Fibroblast of peridontal ligament (primary cell): Measurements from ENCODE around the gene SIGMAR1.

Experiments
- DNase-seq: peaks from one replicate; pipeline ENCODE4 v3.0.0-alpha.2; 2010; ENCODE audit errors: extremely low read depth

SIGMAR1 gene

DNA sequence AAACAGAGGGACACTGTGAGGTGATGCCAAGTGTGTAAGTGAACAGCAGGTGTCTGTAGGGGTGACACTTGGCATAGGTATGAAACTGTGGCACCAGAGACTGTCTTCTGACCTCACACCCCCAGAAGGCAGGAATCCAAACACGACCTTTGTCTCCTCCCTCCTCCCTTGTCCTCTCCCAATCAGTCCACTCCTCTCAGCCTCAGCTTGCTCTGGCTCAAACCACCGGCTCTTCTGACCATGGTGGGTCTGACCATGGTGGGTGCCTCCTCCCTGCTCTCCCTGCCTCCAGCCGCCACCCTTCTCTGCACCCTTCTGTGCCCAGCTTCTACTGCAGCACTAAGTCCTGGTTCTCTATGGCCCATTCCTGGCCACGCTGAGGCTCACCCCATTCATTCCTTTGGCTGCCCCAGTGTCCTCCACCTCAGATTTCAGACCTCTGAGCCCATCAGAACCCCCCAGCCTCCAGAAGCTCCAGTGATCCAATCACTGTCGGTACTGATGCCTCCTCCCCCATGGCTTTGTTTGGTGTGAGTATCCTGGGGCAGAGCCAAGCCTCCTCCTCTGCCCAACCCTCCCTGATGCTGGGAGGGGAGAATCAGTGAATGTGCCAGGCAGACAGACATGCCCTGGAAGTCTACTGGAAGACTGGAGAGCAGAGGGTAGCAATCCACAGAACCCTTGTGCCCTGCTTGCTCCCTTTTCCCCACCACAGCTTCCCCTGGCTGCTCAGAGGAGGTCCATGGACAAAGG lies 7.0 kb downstream of the SIGMAR1 start:
- no peak for DNase-seq

DNA sequence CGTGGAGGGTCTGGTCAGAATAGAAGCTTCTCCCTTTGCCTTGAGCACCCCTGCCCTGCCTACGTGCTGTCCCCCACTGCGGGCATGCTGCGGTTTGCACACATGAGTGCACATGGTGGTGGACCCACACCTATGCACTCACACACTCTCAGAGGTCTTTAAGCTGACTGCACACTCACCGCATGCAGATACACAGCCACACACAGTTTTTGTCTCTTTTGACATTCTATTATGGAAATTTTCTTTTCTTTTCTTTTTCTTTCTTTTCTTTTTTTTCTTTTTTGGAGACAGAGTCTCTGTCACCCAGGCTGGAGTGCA lies 8.1 kb downstream of the SIGMAR1 start:
- no peak for DNase-seq

DNA sequence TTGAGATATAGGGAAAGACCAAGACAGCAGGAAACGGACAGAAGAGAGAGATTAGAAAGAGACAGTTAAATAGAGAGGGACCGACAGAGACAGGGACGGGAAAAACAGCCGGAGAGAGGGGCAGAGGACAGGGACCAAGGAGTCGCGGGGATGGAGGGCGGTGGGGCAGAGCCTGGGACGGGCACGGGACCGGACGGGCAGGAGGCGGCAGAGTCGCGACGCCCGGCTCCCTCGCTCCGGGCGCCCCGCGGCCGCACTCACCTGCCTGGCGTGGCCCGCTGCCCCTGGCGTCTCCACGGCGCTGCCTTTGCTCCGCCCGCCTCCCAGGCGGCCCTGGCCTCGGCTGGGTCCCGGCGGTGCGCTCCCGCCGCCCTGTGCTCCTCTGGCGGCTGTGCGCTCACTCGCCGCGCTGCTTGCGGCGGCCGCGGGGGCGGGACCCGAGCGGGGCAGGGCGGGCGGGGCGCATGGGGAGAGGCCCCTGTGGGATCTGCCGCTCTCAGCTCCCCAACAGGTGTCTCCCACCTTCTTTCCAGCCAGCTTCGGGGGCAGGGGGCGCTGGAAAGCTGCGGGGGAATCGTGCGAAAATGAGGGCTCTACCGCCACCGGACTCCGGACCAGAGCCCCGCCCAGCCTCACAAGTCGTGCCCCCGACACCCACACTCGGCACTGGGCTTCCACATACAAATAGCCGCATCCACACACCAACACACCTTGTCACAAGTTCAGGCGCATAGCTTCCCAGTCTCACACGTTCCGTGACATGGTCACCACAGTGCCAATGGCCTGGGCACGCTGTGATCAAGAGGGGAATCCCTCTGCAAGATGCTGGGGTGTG lies 8.7 kb downstream of the SIGMAR1 start, which contains the start of gene ARID3C:
TSS of gene ARID3C (minus strand) at position 411 of the 835 bp plus-strand sequence. CDS start 1,052 bp downstream, outside the sequence.
- DNase-seq, result no peak

DNA sequence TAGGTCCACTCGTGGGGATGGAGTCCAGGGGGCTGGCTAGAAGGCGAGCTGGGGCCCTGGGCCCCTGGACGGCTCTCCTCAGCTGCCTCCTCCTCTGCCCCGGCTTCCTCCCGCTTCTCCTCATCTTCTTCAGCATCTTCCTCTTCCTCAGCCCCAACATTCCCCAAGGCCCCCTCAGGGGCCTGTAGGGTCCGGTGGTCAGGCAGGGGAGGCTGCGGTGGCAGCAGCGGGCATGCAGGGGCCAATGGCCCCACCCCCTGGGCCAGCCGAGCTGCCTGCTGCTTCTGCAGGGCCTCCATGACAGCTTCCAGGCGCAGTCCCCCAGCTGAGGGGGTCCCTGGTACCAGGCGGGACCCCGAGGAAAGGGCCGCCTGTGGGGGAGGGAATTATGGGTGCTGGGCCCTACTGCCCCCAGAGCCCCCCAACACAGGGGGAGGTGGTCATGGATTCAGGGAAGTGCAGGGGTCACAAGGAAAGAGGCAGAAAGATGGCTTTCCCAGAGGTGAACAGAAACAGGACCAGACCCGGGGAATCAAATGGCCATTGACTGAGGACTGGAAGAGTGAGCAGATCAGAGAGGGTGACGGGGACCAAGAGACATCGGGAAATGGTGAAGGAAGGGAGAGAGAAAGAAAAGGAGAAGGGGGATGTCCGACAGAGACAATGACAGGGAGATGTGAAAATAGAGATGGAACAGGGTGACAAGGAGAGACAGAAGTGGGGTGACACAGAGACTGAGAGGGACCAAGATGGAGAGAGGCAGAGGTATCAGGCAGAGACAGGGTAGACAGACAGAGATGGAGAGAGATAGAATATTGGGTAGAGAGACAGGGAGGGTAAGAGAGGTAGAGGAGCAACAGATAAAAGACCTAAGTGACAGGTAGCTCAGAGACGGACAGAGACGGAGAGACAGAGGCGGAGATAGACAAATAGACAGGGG lies 9.6 kb downstream of the SIGMAR1 start:
- DNase-seq, result no peak

DNA sequence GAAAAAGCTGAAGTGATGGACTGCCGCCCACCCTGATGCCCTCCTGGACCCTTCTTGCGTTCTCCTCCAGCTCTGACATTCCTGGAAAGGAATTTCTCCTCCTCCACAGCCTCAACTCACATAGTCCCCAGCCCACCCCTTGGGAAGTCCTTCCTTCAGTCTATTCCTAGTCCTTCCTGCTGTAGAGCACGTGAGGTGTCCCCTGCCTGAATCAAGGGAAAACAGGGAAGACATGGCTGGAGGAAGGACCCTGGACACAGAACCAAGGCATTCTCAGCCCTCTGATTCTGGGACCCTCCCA lies 12.5 kb downstream of the SIGMAR1 start:
- no peak for DNase-seq

DNA sequence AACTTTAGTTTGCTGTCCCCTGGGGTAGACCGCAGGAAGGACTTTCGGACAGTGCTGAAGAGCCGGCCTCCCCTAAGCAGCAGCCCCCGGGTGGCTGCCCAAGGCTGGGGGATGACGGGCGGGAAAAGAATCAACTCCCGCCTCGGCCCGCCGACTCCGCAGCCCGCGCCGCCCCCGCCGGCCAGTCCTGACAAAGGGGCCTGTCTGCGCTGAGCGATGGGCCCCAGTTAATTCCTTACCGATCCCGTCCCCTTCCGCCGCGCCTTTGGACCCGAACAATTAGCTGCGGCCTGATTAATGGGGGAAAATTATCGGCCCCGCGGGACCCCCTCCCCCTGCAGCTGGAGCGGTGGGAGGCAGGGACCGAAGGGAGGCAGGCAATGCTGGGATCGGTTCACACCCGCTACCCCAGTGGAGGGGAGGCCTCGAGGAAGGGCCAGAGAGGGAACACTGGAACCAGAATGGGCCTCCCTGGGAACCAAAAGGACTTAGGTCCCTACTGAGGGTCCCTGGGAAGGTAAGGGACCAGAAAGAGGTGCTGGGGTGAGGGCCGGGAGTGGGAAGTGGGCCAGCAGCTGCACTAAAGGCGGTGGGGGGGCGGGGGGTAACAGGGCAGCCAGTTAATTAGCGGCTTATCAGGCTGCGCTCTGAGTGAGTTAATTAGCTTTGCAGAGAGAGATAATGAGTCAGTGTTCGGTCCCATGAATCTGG lies 13.0 kb downstream of the SIGMAR1 start:
- no peak for DNase-seq

DNA sequence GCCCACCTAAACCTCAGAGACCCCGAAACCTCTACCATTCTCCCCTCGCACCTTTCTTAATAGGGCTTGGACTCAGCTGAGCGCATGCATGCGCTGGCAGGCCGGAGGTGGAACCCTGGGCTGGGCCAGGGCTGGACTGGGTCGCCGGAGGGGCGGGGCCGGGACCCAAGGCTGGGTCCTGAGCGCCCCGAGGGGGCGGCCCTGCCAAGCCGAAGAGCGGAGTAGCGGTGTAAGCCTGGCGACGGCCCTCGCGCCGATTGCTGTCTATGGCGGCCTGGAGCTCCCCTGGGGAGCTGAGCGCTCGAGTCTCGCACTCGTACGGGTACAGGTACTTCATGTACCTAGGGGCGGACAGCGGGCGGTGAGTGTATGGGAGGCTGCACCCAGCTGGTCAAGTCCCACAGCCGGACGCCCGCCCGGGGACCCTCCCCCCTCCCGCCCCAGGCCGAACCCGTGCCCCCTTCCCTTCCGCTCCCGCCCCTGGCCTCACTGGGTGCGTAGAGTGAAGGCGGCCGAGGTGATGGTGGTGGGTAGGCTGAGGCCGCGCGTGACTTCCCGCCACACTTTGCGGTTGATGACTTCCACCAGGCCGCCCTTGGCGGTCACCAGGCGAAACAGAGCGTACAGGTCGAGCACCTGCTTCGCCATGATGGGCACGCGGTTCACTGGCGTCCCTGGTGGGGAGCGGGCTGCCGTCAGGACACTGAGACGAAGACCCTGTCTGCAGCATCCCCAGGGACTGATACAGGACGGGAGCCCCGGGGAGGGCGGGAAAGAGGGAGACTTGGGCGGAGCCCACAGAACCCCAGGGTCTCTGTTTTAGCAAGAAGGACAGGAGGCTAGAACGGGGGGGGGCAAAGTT lies 14.0 kb downstream of the SIGMAR1 start:
- no peak for DNase-seq

DNA sequence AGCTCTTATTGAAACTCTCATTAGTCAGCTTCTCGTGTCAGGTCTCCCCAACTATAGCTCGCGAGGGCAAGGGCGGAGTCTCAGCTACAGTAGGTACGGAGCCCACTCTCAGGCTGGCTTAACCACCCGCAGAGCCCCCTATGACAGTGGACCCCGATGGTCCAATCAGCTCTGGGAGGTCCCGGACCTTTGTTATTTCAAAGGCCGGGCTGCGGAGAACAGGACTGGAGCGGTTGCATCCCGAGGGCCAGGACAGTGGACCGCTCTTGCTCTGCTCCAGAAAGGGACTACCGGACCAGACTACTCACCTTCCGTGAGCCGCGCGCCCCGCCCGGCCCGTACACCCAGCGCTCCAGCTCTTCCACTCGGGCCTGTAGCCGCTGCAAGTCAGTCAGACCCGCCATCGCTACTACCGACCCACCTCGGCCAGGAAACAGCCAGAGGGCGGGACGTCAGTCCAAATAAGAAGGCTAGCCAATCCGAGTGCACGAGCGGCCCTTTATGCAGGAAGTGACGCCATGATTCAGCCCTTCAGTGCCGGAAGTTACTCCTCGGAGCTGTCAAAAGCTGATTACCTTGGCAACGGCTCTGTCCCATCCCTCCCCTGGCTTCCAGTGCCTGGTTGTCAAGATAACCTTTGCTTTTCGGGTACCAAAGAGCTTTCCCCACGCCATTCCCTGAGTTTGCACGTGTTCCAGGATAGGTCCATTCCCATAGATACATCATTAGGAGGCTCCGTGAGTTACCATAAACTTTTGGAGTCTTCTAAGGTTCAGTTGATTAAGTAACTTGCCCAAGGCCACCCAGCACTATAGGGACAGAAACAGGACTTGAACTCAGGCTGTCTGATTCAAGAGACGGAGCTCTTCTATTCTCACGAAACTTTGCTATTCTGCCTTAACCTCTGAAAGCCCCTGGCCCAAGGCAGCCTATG lies 17.3 kb downstream of the SIGMAR1 start, which contains the start of gene DCTN3:
TSS of gene DCTN3 (minus strand) at position 435 of the 934 bp plus-strand sequence. CDS start at position 404, 31 bp downstream.
- DNase-seq, result peak; percentile 95

DNA sequence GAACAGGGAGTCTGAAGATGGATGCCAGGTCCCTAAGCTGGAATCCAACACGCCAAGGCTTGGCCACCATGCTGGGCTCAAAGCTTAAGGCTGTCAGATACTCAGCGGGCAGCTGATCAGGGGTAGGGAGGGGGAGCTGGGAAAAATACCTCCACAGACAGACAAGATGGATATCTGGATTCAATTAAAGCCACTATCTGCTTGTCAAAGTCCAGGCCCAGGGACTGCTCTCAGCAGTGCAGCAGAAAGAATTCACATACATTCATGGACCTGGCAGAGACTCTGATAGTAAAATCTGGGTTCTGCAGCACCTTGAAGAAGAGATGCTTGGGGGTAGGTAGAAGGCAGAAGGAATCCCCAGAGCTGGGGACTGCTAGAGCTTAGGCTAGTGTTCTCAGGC lies 22.5 kb downstream of the SIGMAR1 start:
- no peak for DNase-seq

DNA sequence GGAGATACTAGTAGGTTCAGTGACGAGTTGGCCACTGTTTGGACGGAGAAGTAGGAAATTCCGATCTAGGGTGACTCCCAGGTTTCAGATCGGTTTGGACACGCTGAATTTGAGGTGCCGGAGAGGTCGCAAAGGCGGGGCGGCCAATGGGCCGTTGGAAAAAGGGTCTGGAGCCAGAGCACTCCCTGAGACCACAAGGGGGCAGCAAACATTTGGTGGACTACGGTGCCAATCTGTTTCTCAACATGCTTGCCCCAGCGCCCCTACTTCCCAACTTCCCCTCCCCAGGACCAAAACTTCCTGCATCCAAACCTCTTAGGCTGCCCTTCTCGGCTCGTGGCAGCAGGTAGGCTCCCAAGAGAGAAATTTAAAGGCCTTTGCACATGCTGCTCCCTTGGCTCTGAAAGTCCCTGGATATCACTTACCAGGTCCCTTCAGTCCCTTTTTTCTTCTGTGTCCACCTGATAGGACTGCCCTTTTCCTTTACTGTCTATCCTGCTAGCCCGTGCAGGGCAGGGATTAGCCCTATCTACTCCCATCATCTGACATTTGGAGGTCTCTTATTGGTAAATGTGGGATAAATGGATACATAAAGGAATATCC lies 24.7 kb downstream of the SIGMAR1 start:
- peak; percentile 73 for DNase-seq

DNA sequence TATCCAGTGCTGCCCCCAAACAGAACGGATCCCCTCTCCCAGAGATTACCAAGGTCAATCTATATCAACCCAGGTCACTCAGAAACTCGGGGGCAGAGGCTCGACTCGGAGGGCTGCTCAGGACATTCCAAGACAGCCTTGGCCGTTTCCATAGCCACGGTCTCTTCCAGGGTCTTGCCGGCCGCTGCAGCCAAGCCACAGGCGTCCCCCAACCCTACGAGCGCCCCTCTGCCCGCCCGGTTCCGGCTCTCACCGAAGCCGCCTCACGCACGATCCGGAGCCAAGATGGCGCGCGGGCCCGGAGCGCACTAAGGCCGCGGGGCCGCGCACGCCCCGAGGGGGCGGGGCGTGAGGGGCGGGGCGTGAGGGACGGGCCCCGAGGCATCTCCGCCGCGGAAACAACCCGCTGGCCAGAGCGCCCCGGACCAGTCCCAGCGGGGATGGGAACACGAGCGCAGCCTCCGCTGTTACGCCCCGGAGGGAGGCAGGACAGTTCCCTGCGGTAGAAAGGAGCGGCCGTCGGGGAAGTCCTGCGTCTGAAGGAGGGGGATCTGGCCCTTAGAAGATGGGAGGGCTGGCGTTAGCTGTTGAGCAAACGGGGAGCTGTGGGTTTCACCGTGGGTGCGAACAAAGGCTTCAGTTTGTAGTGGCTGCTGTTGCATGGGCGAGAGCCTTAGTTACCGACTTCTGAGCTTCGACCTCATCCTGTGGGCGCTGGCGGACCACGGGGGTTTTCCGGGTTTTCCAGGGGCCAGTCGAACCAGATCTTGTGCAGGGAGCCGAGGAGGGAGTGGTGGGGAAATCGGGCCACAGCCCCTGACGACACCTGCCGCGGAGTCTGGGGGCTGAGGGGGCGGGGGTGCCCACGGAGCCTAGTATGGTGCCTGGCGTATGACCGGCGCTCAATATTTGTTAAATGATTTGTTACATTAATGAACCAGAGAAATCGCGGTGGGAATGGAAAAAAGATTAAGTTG lies 25.5 kb downstream of the SIGMAR1 start, which contains the start of gene RPP25L:
TSS of gene RPP25L (minus strand) at position 287 of the 977 bp plus-strand sequence. CDS start 801 bp downstream, outside the sequence.
- peak; percentile 65 for DNase-seq

DNA sequence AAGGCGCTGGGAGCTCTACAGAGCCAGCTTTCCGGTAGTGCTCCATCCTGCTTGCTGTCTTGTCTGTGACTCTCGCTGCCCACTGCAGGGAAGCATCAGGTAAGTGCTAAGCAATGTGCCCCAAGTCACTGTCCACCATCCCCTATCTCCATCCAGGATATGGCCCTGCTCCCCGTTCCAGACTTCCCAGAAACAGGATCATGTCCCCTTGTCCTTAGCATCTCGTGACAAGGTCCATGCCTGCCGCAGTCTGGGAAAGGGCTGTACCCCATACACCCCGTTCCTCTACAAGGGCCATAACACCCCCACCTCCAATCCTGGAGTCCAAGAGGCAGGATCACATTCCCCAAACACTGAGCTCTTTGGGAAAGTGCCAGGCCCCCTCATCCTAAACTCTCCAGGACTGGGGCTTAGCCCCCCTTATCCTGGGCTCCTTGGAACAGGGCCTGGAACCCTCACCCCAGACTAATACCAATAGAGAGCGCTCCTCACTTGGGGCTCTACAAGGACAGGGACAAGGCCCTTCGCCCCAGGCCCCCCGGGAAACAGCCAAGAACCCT lies 26.3 kb downstream of the SIGMAR1 start:
- no peak for DNase-seq

DNA sequence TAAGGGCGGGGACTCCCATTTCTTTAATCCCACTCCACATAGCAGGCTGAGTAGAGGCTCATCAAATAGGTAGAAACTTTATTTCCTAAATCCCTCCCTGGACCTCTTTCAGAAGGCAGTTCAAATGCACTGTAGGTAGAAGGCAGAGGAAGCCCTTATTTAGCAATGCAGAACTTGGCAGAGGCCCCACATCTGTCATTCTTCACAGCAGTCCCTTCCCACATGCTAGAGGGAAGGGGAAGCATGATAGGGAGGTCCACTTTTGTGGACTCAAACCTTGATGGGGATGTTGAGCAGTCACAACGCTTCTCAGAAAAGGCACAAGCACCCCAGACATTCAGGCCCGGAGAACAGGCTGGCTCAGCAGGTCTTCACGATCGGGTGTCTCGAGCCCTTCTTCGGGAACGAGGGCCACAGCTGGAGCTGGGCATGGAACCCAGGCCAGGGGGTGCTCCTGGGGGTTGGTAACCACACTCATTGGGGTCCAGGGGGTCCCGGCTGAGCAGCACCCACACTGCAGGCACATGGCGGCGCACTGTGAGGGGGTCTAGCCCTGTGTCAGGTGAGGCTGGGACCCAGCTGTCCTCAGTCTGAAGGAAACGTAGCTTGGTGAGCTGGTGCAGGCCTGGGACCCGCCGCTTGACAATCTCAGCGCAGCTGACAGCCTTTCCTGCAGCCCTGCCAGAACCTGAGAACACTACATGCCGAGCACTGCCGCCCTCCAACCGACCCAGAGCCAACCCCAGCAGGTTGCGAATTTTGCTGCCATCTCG lies 27.0 kb downstream of the SIGMAR1 start:
- DNase-seq, result no peak

DNA sequence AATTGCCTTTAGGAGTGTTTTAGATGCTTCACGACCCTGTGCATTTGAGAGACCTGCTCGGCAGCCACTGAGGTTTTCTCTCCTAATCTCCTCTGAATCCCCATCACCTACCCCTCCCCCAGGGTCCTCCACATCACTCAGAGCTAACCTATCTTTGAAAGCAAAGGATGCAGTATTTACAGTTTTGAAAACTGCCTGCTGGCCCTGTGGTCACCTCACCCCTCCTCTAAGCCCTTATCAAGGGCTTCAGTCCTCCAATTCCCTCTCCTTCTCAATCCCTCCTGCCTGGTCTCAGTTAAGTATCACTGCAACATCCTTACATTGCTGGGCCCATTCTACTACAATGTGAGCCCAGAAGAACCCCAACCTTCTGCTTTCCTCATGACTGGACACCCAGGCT lies 30.3 kb downstream of the SIGMAR1 start:
- no peak for DNase-seq

DNA sequence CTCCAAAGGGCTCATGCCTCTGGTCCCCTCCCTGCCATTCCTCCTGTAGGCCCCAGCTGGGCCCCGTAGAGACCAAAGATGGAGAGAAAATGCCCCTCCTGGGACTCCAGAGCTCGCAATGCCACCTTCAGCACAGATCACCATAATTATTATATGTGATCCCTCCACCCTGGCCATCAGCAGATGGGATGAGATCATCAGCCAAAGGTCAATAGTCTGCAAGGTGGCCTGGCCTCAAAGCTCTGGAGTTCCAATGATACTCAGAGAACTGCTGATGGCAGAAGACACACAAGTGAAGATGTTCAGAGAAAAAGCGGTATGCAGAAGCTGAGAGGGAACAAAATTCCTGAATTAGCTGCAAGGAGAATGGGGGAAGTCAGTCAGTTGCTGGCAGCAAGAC lies 30.7 kb downstream of the SIGMAR1 start:
- DNase-seq, result no peak

DNA sequence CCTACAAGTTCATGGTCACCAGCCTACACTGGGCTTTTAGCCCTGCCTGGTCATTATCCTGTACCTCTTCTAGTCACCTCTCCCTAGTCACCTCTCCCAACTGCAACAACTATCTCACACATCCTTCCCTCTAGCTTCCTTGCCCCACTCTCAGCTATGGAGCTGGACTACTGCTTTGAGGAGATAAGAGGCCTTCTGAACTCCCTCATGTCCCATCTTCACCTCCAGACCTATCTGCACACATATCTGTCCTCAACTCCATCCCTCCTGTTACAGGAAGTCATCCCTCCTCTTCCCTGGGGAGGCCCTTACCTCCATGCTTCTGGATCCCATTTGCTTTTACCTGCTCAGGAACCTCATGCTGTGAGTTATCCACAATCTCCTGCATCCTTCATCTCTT lies 31.4 kb downstream of the SIGMAR1 start:
- no peak for DNase-seq
